HG03045 (cell line): ENCODE results near the gene SEMA4A.
"Not testable (repeated sequence)": the region's sequence is repeated elsewhere in the genome, so short reads cannot be mapped to it uniquely, and the experiment has no call there.

ENCODE experiments used
- ATAC-seq: cut with Tn5 transposase; IDR thresholded peaks from one replicate; pipeline ENCODE4 v1.9.1; 2021; ENCODE audit warnings: mild to moderate bottlenecking, moderate library complexity; ENCODE audit not compliant: unreplicated experiment

The SEMA4A gene

DNA sequence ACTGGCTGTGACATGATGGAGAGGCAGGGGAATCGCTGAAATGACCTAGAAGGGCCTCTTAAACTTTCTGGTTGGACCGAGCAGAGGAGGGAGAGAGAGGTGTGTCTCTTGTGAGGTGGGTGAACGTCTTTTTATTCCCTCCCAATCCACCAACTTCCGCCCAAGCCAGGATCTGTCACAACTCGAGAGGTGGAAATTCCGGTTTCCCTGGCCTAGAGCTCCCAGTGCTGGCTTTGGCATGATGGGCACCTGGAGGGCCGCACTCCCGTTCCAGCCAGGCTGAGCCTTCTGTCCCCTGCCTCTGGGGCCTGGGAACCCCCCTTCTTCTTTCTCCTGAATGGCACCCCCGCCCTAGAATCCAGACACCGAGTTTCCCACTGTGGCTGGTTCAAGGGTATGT is at the start of gene SEMA4A:
Gene SEMA4A (plus strand): TSS at position 224 of the 400 bp plus-strand sequence. CDS start 994 bp downstream, outside the sequence.
- no peak for ATAC-seq

DNA sequence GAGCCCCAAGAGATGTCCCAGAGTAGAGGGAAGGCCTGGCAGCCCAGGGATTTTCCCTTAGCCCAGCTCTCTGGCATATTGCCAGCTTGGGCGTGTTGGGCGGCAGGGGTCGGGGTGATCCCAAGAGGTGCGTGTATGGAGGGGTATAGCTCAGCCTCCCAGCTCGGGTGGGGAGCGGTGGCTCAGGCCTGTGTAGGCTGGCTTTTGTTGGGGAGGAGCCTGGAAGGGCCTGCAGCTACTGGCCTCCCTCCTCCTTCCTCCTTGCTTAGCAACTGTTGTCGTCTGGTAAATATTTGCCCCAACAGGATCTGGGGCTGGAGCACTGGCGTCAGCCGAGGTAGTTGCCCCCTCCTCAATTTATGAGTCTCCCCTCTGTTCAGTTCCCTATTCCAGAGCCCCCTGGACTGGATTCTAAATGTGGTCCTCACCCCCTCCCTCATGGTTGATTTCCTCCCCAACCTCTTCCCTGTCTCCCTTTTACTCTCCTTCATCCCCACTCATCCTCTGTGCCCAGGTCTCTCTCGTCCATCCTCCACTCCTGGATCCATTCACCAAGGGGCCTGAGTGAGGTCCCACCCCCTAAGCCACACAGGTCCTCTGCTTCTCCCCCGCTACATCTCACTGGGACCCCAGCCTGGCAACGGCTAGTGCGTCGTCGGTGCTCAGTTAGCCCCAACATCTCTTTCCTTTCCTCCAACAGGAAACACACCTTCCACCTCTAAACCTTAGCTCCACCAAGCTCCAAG is 49.1 kb upstream of the SEMA4A start:
- ATAC-seq: no peak

DNA sequence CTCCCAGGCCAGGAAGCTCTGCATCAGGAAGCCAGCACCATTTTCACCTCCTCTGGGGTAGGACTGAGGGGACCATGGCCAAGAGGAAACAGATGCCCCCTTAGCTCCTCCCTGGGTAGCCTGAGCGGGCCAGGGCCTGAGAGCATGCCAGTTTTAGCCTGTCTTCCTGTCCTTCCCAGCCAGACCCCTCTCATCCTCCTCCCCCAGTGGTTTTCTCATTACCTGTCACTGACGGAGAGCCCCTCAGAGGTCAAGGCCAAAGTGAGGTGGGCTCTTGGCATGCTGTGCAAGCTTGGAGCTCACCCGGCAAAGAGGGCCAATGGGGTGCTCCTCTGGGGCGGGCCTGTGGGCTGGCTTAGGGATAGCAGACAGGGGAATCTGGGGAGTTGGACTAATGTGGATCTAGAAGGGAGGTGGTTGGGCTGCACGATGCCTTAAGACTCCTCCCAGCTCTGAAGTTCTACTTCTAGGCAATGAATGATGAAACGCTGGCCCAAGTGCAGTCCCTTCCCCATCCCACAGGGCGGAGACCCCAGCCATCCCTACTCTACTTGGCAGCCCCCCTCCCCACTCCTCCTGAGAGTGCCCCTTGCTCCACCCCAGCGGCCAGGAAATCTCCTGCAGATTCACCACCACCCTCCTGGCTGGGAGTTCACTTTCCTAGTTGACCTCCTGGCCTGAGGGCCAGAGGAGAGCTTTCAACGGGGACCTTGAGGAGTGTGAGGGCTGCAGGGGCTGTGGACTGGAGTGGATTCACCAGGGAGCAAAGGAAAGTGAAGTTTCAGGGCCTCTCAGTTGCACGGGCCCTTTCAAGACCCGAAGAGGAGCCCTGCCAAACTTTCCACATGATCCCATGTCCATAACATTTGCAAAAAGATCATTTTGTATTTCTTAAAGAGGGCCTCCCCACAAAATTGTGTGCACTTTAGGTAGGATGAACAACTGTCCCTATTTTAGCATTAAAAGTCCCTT is 48.2 kb upstream of the SEMA4A start:
- no peak for ATAC-seq

DNA sequence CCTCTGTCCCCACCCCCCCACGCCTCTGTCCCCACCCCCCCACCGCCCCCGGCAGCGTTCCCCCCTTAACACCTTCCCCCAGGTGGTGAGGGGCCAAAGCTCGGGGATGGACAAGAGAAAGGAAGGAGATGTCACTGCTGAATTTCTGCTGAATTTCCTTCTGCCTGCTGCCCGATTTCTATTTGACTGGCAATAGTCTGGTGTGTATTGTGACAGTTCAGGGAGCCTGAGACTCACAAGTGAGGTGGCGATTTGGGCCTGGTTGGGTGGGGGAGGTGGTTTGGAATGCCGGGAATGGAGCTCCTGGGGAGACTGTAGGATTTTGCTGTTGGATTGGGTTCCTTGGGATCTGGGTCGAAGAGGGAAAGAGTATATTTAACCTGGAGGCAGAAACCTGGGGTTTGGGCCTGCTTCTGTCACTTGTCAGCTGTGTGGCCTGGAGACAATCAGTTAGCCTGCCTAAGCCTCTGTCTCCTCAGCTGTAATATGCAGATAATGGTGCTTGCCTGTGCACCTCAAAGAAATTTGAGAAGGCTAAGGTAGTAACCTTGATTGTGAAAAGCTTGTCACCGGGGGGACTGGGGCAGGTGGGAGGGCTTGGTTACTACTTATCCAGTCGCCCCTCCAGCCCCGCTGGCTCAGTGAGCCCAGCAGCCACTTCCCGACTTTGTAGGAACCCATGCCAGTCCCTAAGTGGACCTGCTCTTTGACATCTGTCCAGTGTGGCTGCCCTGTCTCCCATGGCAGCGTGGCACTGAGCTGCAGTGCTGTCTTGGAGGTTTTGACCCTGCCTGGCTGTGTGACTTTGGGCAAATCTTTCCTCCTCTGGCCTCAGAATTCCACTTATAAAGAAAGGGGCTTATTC is 46.5 kb upstream of the SEMA4A start:
- no peak for ATAC-seq

GRCh38 chr1:156108057-156108456 is 45.3 kb upstream of the SEMA4A start:
- ATAC-seq: no peak

DNA sequence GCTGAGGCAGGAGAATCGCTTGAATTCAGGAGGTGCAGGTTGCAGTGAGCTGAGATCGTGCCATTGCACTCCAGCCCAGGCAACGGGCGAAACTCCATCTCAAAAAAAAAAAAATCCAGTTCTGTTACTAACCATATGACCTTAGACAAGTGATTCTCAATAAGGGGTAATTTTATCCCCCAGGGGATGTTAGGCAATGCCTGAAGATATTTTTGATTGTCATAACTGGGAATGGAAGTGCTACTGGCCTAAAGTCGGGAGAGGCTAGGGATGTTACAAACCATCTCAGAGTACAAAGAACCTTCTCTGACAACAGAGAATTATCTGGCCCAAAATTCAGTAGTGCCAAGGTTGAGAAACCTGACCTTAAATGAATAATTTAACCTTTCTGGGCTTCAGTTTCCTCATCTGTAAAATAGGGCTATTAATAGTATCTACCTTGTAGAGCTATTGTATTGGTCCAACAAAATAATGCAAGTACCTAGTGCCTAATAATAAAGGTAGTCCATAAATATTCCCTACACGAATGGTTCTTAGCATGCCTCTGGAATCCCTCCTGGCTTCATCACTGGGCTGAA is 44.6 kb upstream of the SEMA4A start:
- ATAC-seq: no peak

- no peak for ATAC-seq
Measured at GRCh38 chr1:156110252-156110651, 43.1 kb upstream of the SEMA4A start.

DNA sequence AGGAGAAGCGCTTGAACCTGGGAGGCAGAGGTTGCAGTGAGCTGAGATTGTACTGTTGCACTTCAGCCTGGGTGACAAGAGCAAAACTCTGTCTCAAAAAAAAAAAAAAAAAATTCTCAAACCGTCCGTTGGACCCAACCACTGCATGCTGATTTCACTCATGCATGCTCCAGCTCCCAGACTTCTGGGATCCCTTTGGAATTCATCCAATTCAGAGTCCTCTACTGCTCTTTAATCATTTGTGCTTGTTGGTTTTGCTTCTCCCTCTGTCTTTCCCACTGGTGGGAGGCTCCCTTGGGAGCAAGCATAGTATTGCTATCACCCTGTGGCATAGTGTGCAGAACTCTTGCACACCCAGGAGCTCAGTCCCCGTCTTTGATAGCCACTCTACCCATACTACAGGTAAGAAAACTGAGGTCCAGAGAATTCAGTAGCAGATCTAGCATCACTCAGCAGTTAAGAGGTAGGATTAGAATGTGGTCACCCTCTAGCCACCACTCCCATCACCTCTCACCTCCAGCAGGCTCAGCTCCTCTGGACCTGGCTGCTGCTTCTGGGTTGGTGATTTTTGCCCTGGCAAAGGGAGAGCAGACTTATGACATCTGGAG is 41.9 kb upstream of the SEMA4A start:
- ATAC-seq: no peak

GRCh38 chr1:156112276-156113137 is 40.9 kb upstream of the SEMA4A start:
- no peak for ATAC-seq

GRCh38 chr1:156113282-156113950 is 40.0 kb upstream of the SEMA4A start:
- ATAC-seq: no peak

- peak; percentile 79 for ATAC-seq
Measured at GRCh38 chr1:156114101-156114918, 39.1 kb upstream of the SEMA4A start, which contains the start of gene LMNA. Gene LMNA, plus strand, starts transcription at chr1:156114711. Its CDS starts 208 bp downstream, at chr1:156114919.

- ATAC-seq: peak; percentile 11
Measured at GRCh38 chr1:156114919-156115513, 38.4 kb upstream of the SEMA4A start.

DNA sequence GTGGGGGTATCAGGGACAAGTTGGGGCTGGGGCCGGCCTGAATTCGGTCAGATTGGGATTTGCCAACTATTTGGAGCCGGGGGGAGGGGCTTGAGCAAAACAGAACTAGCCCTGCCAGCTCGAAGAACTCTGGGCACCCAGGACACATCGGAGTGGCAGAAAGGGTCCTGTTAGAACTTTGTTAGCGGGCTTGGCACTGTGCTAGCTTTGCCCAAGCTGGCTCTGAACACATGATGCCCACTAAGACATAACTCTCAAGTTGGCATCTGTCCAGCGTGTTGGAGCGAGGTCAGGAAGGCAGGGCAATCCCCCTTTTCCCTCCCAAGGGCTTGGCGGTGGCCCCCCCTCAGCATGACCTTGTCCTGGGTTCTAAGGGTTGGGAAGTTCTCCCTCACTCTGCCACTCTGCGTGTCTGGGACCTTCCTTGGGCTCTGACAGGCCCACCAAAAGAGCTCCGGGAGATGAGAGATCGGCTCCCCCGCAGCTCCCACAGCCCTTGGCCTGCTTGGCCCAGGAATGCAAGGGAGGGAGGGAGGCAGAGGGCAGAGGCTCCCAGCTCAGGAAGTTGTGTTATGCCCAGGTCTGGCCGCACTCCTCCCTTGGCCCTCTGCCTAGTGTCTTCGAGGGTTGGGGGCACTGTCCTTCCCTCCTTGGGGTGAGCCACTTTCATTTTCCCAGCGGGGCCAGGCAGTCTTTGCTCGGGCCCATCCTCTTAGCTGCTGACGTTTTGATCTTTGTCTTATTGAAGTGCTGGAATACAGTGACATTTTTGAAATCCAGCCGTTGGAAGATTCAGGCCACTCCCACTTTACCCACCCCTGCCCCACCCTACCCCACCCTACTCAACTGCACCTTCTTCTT is 37.6 kb upstream of the SEMA4A start:
- ATAC-seq: no peak

GRCh38 chr1:156116731-156117130 is 36.7 kb upstream of the SEMA4A start:
- not testable (repeated sequence) for ATAC-seq

- no peak for ATAC-seq
Measured at GRCh38 chr1:156117414-156118176, 35.8 kb upstream of the SEMA4A start.
